Lung (tissue), 12 donors: ENCODE data around the gene CAMK4. TPM values are rescaled to one million over a fixed set of nuclear protein-coding genes. Genes with fewer than 3 reads are reported as not detected.

ENCODE experiments used
- ATAC-seq: fragments of 200-7000 bp; cut with Tn5 transposase; one replicate; pipeline ENCODE4 v1.9.1; 2020; ENCODE audit warnings: moderate number of reproducible peaks; ENCODE audit not compliant: insufficient read depth, low FRiP score
- DNase-seq, 3 donors: peaks; one replicate each; pipeline ENCODE4 v3.0.0-alpha.2; 2013 to 2017
- H3K27ac ChIP-seq, 2 donors: one replicate each; pipeline ENCODE4 v1.5.1; 2013; ENCODE audit warnings: mild to moderate bottlenecking in 2 of 2, moderate library complexity in 2 of 2, control low read depth in 1 of 2, inconsistent platforms in 1 of 2, low read depth in 1 of 2, low read length in 1 of 2
- H3K27me3 ChIP-seq, 3 donors: one replicate each; pipeline ENCODE4 v1.5.1; 2013; ENCODE audit warnings: low read length in 2 of 3; ENCODE audit not compliant: control insufficient read depth in 3 of 3, insufficient read depth in 3 of 3
- H3K36me3 ChIP-seq, 4 donors: one replicate each; pipeline ENCODE4 v1.5.1; 2013; ENCODE audit warnings: low read length in 4 of 4, mild to moderate bottlenecking in 1 of 4, moderate library complexity in 1 of 4; ENCODE audit not compliant: control insufficient read depth in 4 of 4, insufficient read depth in 4 of 4
- H3K4me1 ChIP-seq, 5 donors: one replicate each; pipeline ENCODE4 v1.5.1; 2013; ENCODE audit warnings: low read length in 5 of 5, mild to moderate bottlenecking in 2 of 5, moderate library complexity in 1 of 5; ENCODE audit not compliant: control insufficient read depth in 5 of 5, insufficient read depth in 5 of 5
- H3K4me3 ChIP-seq: one replicate; pipeline ENCODE4 v1.5.1; 2013; ENCODE audit warnings: mild to moderate bottlenecking, control low read depth, moderate library complexity
- H3K9ac ChIP-seq, 2 donors: one replicate each; pipeline ENCODE4 v1.5.1; 2013; ENCODE audit warnings: low read length in 2 of 2, control low read depth in 1 of 2; ENCODE audit not compliant: insufficient read depth in 1 of 2
- H3K9me3 ChIP-seq, 4 donors: one replicate each; pipeline ENCODE4 v1.5.1; 2013; ENCODE audit warnings: low read length in 3 of 4, mild to moderate bottlenecking in 1 of 4, moderate library complexity in 1 of 4; ENCODE audit not compliant: control insufficient read depth in 4 of 4, insufficient read depth in 3 of 4
- WGBS, 2 donors: extraction: QIAGEN DNeasy Blood & Tissue Kit; methylation state at CpG; one replicate each; pipeline ENCODE4 v1.1.7; 2013; 5-methylcytosine and 5-hydroxymethylcytosine counted together
- polyA plus RNA-seq, 2 donors: library from polyadenylated mRNA; stranded (reverse); fragments of 200-250 nt; gene quantifications; one replicate each; pipeline ENCODE4 v1.2.1, GENCODE V29; 2013
- total RNA-seq, 2 donors: library from RNA; depleted of rRNA in 1 of 2; stranded (reverse); fragments of >200 nt in 1 of 2; gene quantifications; one replicate each; pipeline ENCODE4 v1.2.1, GENCODE V29; 2014 to 2021
- TF ChIP-seq, protein P1 (sequence below): IDR thresholded peaks from 2 replicates; pipeline ENCODE4 v1.5.1; 2012; ENCODE audit warnings: mild to moderate bottlenecking; ENCODE audit errors: control extremely low read depth, extremely low read depth
- donor health status: control.
- donor health status: control.
- donor health status: Bipolar disorder and iron deficiency.
- donor health status: healthy.
- donor health status: DM: yes; HTN: yes; CAD: no.

The CAMK4 gene
- total and polyA plus RNA-seq, 4 donors = 0.18 to 27.7 (median 0.73) TPM

DNA sequence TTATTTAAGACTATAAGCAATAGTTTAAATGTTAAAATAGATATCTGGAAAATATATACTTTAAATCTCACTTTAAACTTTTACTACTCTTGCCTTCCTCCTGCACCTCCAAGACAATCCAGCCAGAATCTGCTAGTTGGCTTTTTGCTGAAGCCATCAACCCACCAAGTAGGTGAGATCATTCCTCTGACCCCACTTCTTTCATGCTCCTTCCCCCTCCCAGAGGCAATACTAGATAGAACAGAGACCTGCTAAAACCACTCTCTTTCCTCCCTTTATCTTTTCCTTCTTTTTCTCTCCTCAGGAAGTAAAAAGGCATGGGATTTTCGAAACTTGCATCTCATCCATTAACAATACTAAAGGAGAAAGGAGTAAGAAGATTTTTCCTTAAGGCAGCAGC is 30.1 kb upstream of the CAMK4 start:
- no peak overlapping the region for H3K27ac ChIP-seq
- TF ChIP-seq, protein P1, sequence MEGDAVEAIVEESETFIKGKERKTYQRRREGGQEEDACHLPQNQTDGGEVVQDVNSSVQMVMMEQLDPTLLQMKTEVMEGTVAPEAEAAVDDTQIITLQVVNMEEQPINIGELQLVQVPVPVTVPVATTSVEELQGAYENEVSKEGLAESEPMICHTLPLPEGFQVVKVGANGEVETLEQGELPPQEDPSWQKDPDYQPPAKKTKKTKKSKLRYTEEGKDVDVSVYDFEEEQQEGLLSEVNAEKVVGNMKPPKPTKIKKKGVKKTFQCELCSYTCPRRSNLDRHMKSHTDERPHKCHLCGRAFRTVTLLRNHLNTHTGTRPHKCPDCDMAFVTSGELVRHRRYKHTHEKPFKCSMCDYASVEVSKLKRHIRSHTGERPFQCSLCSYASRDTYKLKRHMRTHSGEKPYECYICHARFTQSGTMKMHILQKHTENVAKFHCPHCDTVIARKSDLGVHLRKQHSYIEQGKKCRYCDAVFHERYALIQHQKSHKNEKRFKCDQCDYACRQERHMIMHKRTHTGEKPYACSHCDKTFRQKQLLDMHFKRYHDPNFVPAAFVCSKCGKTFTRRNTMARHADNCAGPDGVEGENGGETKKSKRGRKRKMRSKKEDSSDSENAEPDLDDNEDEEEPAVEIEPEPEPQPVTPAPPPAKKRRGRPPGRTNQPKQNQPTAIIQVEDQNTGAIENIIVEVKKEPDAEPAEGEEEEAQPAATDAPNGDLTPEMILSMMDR = no peak
- no peak overlapping the region for H3K4me3 ChIP-seq
- WGBS, 2 donors = 46 to 63% methylated on average over 1 of the region's 1 CpG
- no peaks in the 10 kb centered on the region for H3K9me3 ChIP-seq
- no peak overlapping the region for H3K9ac ChIP-seq
- no peaks in the 10 kb centered on the region for H3K36me3 ChIP-seq
- ATAC-seq = no peak
- no peak for DNase-seq
- no peaks in the 10 kb centered on the region for H3K4me1 ChIP-seq
- peaks cover 0 to 3% (median 0%) of the 10 kb centered on the region in 3 donors for H3K27me3 ChIP-seq

DNA sequence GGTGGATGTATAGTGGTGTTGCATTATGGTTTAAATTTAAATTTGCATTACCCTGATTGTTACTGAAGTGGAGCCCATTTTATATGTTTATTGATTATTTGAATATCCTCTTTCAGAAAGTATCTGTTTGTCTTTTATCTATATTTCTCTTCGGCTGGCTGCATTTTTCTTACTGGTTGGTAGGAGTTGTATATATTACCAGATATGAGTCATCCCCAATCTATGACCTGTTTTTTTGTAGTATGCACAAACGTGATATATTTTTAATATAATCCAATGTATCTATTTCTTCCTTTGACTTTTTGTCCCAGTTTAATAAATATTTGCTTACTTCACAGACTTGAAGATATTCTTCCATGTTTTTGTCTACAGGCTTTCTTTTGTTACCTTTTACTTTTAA is 29.3 kb upstream of the CAMK4 start:
- H3K9me3 ChIP-seq = no peaks in the 10 kb centered on the region
- H3K36me3 ChIP-seq = no peaks in the 10 kb centered on the region
- no peak for DNase-seq
- 67 to 77% methylated on average over 2 of the region's 2 CpGs for WGBS, 2 donors
- H3K4me3 ChIP-seq = no peak overlapping the region
- TF ChIP-seq, protein P1 = no peak
- peaks cover 0 to 3% (median 0%) of the 10 kb centered on the region in 3 donors for H3K27me3 ChIP-seq
- H3K4me1 ChIP-seq = no peaks in the 10 kb centered on the region
- no peak overlapping the region for H3K9ac ChIP-seq
- no peak overlapping the region for H3K27ac ChIP-seq
- ATAC-seq = no peak

DNA sequence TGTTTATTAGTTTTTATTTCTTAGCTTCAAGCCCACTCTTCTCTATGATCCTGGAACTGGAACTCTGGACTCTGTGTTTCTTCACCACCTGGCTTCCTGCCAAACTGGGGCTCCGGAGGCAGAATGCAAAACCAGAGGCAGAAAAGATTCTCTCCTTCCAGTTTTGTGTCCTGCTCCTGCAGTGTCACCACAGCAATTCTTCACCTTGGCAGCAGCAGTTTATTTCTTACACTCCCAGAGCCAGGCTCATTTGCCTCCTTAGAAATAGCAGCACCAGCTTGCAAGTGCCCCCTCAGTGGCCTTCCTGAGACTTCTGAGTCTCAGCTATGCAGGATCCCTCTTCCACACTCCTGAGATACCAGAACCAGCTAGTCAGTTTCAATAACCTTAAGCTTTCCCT is 26.7 kb upstream of the CAMK4 start:
- TF ChIP-seq, protein P1 = no peak
- peak; percentile 22 to 42 (median 33) for DNase-seq
- Histone ChIP-seq H3K36me3 (no peaks in the 10 kb centered on the region), H3K4me3 (no peak overlapping the region), H3K9ac (no peak overlapping the region), H3K27ac (no peak overlapping the region), H3K4me1 (no peaks in the 10 kb centered on the region), H3K9me3 (no peaks in the 10 kb centered on the region), H3K27me3 (peaks cover 0 to 3% (median 0%) of the 10 kb centered on the region in 3 donors)
- WGBS, 2 donors = 13 to 29% methylated on average over 1 of the region's 1 CpG
- no peak for ATAC-seq

DNA sequence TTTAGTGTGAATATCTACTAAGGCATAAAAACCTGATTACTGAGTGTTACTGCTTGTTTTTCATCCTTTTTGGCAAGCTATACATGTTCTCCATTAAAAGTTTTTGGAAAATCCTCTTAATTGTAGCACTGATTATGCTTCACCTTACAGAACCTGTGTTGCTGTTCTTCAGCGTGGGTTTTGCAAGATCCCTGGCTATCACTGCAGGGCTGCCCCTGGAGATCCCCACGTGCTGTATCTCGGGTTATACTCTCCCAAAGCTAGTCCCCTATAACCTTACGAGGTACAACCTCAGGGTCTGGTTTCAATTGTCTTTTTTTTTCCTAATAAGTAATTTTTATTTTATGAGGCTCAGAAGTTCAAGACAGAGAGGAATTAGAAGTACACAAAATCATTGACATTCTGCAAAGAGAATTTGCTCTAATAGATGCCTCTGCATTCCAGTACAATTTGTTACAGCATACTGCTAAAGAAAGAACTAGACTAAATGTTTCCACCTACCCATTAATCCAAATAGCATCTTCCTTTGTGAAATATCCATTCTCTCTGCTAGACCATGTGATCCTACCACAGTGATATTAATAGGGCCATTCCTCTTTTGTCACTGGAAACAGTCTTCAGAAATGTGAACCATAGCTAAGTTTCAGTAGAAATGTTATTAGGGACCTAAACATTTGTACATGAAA is 25.8 kb upstream of the CAMK4 start:
- Histone ChIP-seq H3K36me3 (no peaks in the 10 kb centered on the region), H3K9ac (no peak overlapping the region), H3K4me3 (no peak overlapping the region), H3K4me1 (no peaks in the 10 kb centered on the region), H3K27me3 (peaks cover 0 to 3% (median 0%) of the 10 kb centered on the region in 3 donors), H3K27ac (no peak overlapping the region), H3K9me3 (no peaks in the 10 kb centered on the region)
- TF ChIP-seq, protein P1 = no peak
- WGBS, 2 donors = 83 to 86% methylated on average over 4 of the region's 4 CpGs
- no peak for DNase-seq
- no peak for ATAC-seq
